Bladder microvascular endothelial cell (primary cell): ENCODE results near the gene GREM1. TPM values are rescaled to one million over a fixed set of nuclear protein-coding genes. Genes with fewer than 3 reads are reported as not detected.

Source experiments
- total RNA-seq: library from RNA; depleted of rRNA; stranded (reverse); fragments of >200 nt; gene quantifications from 2 replicates; pipeline ENCODE4 v1.2.3, GENCODE V29; 2014

The GREM1 gene
- total RNA-seq: 0.06 and 0.16 TPM in 2 replicates

GRCh38 chr15:32717426-32718226, at the start of gene GREM1:
Gene GREM1, plus strand, starts transcription at chr15:32718004. Its CDS starts 12,687 bp downstream, at chr15:32730691.

Other genes with a start within 250 kb of the GREM1 start
- 0.49 and 2.6 TPM in 2 replicates for gene GOLGA8N, start 124.5 kb upstream of the GREM1 start, total RNA-seq
- gene ARHGAP11A, start 102.5 kb upstream of the GREM1 start, total RNA-seq: 13.5 and 15.4 TPM in 2 replicates
- gene SCG5, start 76.3 kb upstream of the GREM1 start, total RNA-seq: 0.49 and 0.82 TPM in 2 replicates